Measurements from ENCODE around the gene MOSPD3.

MOSPD3 gene

DNA sequence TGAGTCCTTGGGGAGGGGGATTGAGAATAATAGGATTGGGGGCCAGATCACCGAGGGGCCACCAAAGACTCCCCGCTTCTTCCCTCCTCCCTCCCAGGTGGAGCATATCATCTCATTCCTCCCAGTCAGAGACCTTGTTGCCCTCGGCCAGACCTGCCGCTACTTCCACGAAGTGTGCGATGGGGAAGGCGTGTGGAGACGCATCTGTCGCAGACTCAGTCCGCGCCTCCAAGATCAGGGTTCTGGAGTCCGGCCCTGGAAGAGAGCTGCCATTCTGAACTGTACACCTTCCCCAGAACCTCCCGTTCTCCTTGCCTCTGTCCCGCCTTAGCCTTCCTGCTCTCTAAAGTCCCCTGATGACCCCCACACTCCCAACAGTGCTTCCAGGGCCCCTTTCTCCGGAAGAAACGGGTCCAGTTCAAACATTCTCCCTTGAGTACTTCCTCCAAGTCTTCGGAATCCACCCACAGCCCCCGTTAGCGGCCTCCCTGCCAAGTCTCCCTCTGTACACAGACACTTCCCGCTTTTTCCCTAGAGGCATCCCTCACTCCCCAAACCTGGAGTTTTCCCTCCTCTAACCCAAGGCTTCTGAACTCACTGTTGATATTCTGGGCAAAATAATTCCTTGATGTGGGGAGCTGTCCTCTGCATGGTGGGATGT lies 22.1 kb upstream of the MOSPD3 start:
- DNase-seq (ENCODE audit: low read depth in 2 of 2): no peak

DNA sequence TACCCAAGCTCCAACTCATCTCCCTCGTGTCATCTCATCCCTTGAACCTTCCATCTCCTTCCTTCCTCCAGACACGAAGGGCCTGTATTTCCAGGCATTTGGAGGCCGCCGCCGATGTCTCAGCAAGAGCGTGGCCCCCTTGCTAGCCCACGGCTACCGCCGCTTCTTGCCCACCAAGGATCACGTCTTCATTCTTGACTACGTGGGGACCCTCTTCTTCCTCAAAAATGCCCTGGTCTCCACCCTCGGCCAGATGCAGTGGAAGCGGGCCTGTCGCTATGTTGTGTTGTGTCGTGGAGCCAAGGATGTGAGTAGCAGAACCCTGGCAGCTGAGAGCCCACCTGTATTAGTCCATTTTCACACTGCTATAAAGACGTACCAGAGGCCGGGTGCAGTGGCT lies 20.7 kb upstream of the MOSPD3 start:
- no peak for DNase-seq (ENCODE audit: low read depth in 2 of 2)

DNA sequence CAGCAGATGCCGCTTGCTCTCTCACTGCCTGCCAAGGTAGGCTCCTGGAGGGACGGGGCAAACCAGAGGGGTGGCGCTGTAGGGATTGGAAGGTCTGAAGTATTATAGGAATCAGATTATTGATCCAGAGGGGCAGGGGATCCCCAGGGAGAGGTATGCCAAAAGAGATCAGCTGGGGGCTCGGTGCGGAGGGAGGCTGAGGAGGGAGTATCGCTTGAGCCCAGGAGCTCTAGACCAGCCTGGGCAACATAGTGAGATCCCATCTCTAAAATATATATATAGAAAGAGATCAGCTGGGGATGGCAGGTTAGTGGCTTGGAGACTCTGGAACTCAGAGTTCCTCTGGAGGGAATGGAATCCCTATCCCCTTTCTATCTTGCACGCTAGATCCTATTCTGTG lies 17.2 kb upstream of the MOSPD3 start:
- DNase-seq (ENCODE audit: low read depth in 2 of 2): no peak

DNA sequence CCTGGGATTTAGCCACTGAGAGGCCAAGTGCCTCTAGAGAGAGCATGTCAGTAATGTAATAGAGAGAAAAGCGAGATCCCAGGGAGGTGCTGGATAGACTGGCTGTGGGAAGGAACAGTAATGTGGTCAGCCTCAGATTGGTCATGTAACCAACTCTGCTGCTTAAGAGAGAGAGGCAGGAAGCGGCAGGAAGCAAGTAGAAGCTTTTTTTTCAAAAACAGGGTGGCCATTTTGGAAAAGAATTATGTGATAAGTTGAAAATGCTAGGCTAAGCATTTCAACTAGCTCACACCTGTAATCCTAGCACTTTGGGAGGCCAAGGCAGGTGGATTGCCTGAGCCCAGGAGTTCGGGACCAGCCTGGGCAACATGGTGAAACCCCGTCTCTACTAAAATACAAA lies 13.9 kb upstream of the MOSPD3 start:
- no peak for DNase-seq (ENCODE audit: low read depth in 2 of 2)

DNA sequence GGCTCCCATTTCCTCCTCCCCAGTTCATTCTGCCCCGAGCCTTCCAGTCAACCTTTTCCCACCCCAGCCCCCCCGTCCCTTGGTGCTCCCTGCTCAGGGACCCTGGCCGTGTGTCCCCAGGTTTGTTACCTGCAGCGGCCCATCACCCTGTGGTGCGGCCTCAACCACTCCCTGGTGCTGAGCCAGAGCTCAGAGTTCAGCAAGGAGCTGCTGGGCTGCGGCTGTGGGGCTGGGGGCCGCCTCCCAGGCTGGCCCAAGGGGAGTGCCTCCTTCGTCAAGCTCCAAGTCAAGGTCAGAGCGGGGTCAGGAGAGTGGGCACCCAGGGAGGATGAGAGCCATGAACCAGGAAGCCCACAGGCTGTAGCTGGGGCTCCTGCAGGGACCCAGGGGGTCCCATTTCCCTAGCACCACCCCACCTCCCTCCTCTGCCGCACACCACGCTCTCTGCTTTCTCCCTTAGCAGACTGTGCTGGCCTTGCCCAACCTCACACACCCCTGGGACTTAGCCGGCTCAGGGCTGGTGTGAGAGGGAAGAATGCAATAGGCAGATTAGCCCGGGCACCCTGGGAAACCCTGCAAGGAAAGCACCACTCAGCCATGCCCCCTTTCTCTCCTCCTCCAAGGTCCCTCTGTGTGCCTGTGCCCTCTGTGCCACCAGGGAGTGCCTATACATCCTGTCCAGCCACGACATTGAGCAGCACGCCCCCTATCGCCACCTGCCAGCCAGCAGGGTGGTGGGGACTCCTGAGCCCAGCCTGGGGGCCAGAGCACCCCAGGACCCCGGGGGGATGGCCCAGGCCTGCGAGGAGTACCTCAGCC lies 12.2 kb upstream of the MOSPD3 start:
- DNase-seq (ENCODE audit: low read depth in 2 of 2): no peak

DNA sequence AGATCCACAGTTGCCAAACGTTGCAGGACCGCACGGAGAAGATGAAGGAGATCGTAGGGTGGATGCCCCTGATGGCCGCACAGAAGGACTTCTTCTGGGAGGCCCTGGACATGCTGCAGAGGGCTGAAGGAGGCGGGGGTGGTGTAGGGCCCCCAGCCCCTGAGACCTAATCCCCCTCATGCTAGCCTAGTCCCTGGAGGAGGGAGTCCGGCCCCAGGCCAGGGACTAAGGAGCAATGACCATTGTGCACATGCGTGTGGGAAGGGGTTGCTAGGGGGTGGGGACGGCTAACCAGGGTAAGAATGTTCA lies 11.7 kb upstream of the MOSPD3 start:
- no peak for DNase-seq (ENCODE audit: low read depth in 2 of 2)

DNA sequence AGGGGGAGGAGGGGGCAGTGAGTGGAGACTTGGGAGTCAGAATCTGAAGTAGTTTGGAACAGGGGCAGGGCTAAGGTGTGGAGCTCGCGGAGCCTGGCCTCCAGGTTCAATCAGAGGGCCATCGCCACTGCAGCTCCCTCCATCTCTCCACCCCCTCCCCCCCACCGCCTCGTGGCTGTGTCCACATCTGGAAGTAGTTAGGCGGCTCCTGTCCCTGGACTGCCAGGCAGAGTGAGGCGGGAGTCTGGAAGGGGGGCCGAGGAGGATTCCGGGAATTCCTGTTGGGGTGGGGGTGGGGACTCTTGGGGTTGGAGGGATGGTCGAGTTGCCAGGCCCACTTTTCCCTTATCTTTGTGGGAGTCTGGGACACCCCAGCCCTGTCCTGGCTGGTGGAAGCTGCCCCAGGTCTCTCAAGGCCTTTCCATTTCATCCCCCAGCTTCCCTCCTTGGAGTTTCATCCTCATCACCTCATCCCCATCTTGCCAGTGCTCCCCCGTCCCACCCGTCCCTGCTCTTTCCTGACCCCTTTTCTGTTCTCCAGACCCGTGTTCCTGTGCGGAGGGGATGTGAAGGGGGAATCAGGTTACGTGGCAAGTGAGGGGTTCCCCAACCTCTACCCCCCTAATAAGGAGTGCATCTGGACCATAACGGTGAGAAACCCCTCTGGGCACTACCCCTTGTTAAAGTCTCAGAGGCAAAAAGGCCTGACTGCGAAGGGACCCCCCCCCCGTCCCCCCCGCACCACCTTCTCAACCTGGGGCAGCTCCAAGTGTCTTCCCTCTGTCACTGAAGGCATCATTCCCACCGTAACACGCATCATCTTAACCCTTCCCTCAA lies 9.2 kb upstream of the MOSPD3 start:
- no peak for DNase-seq (ENCODE audit: low read depth in 2 of 2)

DNA sequence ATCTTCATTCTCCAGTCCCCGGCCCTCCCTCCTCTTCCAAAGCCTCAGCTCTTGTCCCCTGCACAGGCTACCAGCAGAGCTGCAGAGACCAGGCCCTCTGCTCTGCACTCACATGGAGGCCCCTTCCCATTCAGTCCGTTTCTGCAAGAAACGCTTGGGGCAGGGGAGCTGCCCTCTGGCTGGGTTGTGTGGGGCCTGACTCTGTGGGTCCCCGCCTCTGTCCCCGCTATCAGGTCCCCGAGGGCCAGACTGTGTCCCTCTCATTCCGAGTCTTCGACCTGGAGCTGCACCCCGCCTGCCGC lies 8.7 kb upstream of the MOSPD3 start:
- DNase-seq (ENCODE audit: low read depth in 2 of 2): no peak

DNA sequence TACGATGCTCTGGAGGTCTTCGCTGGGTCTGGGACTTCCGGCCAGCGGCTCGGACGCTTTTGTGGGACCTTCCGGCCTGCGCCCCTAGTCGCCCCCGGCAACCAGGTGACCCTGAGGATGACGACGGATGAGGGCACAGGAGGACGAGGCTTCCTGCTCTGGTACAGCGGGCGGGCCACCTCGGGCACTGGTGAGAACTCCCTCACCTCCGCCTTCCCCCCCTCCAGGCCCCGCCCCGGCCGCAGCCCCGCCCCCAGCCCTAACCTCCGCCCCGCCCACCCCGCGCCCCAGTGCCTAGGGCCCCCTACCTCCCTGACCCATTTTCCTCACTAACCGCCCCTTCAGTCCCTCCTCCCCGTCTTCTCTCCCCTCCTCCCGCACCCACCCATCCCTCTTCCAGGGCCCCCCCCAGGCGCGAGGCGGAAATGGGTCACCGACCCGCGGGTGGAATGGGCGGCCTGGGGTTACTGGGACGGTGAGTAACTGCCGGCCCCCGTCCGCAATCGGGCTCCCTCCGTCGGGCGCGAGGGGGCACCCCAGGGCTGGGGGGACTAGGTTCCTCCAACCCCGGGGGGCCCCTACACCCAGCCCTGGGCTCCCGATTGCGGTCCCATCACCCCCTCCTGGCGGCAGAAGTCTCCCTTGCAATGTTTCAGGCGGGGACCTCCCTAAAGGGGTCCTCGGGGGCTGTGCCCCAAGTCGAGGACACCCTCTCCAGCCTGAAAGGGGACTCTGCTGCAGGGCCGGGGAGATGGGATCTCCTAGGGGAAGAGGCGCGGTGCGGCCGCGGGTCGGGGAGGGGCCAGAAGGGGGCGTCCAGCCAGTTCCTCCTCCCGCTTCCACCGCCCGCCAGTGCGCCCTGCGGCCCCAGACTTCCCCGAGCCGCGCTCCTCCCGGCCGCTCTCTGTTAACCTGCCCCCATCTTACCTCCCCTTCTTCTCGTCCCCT lies 8.0 kb upstream of the MOSPD3 start:
- DNase-seq (ENCODE audit: low read depth in 2 of 2): peak; percentile 74 to 76

DNA sequence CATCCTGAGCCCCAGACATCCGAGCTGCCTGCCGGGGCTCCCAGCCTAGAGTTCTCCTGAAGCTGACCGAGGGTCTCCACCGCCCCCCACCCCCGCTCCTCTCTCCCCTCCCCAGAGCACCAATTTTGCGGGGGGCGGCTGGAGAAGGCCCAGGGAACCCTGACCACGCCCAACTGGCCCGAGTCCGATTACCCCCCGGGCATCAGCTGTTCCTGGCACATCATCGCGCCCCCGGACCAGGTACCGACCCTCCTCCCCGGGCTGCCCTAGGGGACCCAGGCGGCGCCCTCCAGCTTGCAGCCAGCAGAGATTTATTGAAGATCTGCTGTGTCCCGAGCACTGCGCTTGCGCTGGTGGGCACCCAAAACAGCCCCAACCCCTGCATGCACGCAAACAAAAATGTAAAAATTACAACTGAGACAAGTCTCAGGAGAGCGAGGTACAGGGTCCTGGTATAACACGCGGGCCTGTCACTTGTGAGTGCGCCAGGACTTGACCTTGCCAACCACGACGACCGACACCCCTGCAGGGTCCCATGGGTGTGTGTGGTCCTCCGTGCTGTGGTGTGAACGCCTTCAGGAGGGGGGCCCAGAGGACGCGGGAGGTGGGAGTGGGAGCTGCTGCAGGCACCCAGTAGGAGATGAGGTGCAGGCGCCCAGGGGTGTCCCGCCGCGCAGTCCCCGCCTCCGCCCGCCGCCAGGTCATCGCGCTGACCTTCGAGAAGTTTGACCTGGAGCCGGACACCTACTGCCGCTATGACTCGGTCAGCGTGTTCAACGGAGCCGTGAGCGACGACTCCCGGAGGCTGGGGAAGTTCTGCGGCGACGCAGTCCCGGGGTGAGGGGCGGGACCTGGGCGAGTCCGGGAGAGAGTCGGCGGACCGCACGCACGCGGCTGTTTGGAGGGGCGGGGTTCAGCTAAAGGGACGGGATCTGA lies 7.1 kb upstream of the MOSPD3 start:
- DNase-seq (ENCODE audit: low read depth in 2 of 2): no peak

DNA sequence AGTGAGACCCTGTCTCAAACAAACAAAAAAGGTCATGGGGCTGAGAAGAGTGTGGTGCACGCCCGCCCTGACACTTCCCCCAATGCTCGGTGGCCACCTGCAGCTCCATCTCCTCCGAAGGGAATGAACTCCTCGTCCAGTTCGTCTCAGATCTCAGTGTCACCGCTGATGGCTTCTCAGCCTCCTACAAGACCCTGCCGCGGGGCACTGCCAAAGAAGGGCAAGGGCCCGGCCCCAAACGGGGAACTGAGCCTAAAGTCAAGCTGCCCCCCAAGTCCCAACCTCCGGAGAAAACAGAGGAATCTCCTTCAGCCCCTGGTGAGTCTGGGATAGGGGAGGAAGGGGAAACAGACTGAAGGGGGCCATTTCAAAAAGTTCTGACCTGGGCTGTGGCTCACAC lies 6.0 kb upstream of the MOSPD3 start:
- no peak for DNase-seq (ENCODE audit: low read depth in 2 of 2)

DNA sequence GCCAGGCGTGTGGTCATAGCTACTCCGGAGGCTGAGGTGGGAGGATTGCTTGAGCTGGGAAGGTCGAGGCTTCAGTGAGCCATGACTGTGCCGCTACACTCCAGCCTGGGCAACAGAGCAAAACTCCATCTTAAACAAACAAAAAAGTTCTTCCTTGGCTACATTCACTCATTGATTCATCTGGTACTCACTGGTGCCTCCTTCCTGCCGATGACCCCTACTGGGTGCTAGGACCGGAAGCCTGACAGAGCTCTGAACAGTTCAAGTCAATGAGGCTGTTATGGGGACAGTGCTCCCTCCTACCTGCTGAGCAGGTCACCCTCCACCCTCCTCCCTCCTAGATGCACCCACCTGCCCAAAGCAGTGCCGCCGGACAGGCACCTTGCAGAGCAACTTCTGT lies 5.2 kb upstream of the MOSPD3 start:
- no peak for DNase-seq (ENCODE audit: low read depth in 2 of 2)

DNA sequence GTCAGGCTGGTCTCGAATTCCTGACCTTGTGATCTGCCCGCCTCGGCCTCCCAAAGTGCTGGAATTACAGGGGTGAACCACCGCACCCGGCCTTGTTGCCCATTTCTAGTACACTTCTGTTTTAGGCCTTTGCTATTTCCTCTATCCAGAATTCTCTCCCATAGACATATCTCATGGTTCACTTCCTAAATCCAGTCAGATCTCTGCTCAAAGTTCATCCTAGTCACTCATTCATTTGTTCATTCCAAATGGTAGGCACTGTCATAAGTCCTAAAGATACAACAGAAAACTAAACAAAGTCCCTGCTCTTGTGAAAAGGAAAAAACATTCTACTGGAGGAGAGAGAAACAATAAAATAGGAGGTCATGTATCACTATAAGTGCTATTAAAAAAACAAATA lies 2.4 kb upstream of the MOSPD3 start:
- DNase-seq (ENCODE audit: low read depth in 2 of 2): no peak

DNA sequence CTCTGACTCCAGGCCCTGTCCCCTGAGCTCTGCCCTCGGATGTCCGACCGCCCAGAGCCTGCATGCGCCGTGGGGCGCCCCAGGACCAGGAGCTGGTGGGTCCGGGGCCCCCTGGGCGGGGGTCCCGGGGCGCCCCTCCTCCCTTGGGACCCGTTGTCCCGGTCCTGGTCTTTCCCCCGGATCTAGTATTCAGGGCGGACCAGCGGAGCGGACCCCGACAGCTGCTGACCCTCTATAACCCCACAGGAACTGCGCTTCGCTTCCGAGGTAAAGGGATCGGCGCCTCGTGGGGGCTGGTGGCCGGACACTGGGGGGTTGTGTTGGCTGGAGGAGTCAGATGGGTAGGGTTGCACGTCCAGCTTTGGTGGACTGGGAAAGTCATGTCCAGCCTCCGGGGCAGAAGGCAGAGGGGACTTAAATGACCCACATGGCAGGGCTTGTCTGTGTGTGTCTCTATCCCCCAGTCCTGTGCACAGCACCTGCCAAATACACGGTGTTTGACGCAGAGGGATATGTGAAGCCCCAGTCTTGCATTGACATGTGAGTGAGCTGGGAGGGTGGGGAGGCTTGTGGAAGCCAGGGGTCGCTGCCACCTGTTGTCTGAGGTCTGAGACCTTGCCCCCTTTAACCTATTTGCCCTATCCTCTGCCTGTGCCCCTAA lies 520 bp downstream of the MOSPD3 start:
- no peak for DNase-seq (ENCODE audit: low read depth in 2 of 2)

DNA sequence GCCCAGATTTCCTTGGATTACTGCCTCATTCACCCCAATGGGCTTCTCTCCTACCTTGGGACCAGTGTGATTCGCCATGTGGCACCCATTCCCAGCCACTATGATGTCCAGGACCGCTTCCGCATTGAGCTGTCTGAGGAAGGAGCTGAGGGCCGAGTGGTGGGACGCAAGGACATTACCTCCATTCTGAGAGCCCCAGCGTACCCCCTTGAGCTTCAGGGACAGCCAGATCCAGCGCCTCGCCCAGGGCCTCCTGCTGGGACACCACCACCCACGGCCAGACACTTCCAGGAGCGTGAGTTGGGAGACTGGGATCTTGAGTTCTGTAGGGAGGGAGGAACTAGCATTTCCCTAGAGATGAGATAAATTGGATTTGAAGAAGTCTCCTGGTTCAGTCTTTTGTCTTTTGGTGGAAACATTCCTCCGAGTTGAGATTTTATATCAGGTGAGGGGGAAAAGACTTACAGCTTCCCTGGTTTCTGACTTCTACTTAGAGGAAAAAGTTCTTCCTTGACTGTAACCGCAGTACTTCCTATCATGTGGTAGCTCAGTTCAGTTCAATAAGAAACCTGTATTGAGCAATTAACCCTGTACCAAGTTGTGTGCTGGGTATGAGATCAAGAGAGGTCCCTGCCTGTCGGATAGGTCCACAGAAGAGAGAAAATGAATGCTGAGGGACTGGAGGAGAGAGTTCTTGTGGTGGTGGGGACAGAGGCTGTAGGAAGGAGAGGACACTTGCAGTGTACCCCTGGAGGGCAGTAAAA lies 1.3 kb downstream of the MOSPD3 start:
- no peak for DNase-seq (ENCODE audit: low read depth in 2 of 2)

DNA sequence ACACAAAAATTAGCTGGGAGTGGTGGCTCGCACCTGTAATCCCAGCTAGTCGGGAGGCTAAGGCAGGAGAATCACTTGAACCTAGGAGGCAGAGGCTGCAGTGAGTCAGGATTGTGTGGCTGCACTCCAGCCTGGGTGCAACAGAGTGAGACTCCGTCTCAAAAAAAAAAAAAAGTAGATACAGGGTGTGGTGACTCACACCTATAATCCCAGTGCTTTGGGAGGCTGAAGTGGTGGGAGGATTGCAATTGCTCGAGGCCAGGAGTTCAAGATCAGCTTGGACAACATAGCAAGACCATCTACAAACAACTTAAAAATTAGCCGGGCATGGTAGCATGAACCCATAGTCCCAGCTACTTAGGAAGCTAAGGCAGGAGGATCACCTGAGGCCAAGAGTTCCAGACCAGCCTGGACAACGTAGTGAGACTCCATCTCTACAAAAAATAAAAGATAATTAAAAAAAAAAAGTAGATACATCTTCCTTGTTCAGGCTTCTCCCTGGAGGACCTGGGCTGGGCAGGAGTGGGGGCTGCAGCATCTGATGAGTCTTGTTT lies 2.0 kb downstream of the MOSPD3 start:
- no peak for DNase-seq (ENCODE audit: low read depth in 2 of 2)

DNA sequence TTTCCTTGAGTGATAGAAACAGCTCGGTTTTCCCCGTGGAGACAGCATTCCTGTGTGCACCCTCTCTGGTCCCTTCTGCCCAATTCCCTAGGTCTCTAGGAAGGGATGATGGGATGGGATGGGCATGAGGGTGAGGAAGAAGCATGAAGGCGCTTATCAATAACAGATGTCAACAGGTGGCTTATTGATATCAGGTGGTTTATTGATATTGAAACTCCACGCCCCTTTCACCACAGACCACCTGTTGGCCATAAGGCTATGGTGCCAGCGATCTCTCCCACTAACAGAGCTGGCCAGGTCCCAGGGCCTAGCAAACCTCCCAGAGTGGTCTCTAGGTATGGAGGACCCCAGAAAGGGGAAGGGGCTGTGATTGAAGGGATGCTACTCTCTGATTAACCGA lies 7.9 kb downstream of the MOSPD3 start:
- DNase-seq (ENCODE audit: low read depth in 2 of 2): no peak

DNA sequence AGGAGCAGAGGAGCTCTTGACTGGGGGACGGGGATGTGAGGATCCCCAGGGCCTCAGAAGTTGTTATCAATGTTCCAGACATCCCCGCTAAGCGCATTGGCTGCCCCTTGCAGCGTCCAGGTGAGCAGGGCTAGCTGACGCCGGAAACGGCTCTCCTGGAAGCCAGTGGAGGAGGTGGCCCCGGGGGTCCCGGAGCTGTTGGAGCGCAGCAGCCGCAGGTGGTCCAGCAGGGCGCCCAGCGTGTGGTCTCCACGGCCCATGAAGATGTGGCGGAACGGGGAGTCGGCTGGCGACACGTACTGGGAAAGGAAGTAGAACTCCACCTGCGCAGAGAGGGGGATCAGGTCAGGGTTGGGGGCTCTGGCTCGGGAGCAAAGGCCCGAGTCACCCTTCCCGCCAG lies 8.5 kb downstream of the MOSPD3 start:
- no peak for DNase-seq (ENCODE audit: low read depth in 2 of 2)

DNA sequence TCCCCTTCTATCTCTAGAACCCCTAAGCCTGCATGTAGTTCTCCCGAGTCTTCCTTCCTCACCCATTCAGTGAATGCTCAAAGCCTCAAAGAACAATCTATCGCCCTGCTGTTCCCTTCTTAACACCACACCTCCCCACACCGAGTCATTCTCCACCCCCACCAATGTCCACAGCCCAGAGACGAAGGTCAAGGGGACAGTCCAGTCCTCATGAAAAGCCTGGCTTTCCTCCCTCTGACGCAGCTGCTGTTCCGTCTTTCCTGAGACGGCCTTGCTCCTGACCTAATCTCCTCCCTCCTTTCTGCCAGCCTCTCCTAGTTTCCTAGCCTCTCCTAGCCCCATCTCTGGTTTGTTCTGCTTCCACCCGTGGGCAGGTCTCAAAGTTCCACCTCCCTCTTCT lies 9.2 kb downstream of the MOSPD3 start:
- no peak for DNase-seq (ENCODE audit: low read depth in 2 of 2)
